GM19397 (cell line): Measurements from ENCODE around the gene SMOC2.
"Not testable (repeated sequence)": the region's sequence is repeated elsewhere in the genome, so short reads cannot be mapped to it uniquely, and the experiment has no call there.

Experiments
- ATAC-seq: cut with Tn5 transposase; IDR thresholded peaks from one replicate; pipeline ENCODE4 v1.9.1; 2021; ENCODE audit warnings: mild to moderate bottlenecking, moderate library complexity; ENCODE audit not compliant: unreplicated experiment

The SMOC2 gene

DNA sequence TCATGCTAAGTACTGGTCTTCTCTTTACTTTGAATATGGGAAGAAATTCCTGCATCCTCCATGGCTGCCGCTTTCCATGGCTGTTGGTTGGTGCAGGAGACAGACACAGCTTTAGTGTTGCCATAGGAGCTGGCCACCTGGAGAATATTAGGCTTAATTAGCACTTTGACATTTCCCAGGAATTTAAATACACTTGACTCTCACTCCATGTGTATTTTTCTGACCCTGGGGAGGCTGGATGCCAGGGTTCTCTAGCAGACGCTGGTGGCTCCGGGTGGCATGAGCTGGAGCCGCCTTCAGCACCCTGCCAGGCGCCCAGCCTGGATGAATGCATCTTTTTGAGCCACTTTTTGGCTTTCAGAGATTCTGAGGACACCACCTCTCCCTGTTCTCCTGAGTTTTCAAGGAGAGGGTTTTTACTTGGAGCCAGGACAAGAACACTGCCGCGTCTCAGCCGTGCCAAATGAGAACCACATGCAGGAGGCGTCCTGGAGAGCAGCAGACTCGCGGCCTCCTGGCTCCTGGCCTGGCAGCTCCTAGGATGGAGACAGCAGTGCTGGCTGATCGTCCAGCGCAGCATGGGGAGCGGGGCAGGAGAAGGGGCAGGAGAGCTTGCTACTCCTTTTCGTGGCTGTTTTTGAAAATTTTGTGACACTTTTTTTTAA, 258.8 kb downstream of the SMOC2 start:
- ATAC-seq, result no peak

DNA sequence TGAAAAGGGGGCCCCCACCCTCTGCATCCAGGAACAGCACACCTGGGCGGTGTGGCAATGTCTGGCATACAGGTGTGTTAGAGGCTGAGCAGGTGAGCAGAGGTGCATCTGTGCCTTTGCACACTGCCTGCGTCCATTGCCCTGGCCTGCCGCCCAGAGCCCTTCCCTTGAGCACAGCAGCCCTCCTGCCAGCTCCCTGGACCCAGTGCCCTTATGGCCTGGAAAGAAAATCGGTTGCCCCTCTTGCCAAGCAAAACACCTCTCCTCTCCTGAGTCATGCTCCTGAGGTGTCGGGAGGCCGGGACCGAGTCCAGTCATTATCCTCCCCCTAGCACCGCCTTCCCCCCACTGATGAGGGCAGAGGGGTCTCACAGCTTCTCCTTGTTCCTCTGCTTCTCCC, 259.9 kb downstream of the SMOC2 start:
- no peak for ATAC-seq

DNA sequence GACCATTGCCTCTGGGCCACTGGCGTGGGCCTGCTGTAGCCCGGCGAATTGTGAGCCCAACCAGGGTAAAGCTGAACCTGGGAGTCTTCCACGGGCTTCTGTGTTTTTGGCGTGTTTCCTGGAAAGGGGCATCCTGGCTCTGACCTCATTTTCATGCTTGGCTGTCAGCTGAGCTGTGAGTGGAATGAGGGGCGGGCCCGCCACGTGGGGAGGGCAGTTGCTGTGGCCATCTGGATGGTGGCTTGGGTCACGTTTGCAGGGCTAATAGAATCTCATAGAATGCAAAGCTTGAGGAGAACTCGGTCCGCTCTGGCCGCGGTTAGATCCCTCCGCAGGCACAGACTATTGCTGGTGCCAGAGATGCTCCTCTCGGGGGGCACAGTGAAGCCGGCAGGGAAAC, 263.0 kb downstream of the SMOC2 start:
- no peak for ATAC-seq

DNA sequence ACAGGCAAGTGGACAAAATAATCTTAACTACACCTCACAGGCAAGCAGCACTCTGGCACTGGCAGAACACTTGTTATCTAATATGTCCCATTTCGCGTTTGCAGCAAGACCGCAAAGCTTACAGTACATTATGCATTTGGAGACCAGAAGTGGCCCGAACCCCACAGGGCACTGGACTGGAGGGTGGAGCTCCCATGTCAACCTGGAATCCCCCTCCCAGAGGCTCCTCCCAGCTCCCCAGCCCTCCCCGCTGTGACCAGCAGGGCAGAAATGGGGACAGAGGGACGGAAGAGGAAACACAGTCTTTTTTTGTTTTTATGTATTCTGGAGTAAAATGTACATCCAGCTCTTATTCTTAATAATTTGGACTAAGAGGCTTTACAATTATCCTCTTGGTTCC, 263.7 kb downstream of the SMOC2 start:
- ATAC-seq, result no peak

DNA sequence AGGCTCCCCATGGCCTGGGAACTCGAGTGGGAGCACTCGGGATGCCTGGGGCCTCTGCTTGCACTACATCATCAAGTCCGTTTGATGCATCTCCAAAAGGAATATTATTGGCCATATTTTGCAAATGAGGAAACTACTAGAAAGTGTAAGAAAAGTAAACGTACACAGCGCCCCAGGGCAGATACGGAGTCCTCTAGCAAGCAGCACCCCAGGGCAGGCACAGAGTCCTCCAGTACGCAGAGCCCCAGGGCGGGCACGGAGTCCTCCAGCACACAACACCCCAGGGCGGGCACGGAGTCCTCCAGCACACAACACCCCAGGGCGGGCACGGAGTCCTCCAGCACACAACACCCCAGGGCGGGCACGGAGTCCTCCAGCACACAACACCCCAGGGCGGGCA, 264.3 kb downstream of the SMOC2 start:
- not testable (repeated sequence) for ATAC-seq

DNA sequence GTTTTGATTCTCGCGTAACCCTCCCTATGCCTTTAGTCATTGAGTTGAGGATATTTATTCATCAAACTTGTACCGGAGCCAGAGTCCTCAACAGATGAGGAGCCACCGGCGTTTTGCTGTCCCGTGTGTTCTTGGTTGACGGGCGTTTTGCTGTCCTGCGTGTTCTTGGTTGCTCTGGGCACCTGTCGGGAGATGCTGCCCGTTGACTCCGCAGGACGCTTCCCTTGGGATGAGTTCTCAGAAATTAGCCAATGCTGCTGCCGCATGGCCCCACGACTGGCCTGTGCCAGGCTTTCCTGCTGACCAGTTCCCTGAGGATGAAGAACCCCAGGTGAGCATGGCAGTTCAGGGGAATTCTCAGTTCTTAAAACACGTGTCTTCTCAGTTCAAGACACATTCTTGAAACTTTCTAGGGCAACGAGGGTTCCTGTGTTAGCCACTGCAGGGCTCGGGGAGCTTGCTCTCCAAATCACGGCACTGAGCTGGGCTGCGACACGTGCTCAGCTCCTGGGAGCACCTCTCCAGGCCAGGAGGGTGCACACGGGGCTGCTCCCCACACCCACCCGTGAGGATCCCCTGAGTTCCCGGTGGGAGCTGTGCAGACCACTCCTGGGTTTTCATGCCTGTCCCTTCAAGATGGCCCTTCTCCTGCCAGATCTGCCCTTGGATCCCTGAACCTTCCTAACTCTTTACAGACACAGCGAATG, 265.6 kb downstream of the SMOC2 start:
- no peak for ATAC-seq

DNA sequence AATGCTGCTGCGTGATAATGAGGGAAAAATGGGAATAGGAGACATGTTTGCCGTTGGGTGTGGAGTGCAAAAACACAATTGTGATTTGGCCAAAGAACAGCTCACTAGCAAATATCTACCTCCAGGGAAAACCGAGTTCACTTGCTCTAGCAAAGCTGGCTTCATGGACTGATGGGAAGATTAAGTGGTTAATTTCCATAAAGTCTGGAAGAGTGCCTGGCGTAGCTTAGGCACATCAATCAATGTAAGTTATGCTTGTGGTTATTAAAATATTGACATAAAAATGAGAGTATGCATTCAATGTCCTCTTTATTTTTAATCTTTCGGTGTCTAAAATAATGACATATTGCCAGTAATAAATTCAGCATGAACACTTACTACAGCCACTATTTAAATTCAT, 267.5 kb downstream of the SMOC2 start:
- no peak for ATAC-seq

DNA sequence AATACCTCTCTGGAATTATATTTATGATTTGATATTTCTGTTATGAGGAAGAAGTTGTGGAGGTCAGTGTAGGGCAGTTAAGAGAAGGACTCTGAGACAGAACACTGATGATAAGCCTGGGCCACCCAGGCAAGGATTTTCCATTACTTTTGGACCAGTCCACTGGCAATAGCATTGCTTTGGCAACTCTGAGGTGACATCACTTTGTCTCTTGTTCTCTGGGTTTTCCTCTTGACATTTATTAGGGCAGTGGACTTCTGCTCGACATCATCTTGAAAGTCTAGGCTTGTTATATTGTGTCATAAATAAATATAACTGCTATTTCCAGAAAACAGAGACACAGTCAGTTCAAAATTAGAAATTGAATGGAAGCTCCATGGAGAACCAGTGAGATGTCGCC, 268.0 kb downstream of the SMOC2 start:
- ATAC-seq, result no peak

DNA sequence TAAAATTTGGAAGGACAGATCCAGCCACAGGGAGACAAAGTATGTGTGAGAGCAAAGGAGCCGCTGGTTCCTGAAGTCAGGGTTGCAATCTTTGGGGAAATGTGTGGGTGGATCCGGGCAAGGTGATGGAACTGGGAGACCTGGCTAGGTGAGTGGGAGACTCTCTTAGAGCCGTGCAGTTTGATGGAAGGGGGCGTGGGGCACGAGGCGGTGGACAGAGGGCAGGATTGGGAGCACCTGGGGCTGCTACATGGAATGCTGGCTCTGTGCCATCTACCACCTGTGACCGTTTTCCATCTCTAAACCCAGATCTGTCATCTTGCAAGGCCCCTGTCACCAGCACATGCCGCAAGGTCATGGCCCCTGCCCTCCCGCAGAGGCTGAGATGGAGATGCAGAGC, 268.4 kb downstream of the SMOC2 start:
- no peak for ATAC-seq

DNA sequence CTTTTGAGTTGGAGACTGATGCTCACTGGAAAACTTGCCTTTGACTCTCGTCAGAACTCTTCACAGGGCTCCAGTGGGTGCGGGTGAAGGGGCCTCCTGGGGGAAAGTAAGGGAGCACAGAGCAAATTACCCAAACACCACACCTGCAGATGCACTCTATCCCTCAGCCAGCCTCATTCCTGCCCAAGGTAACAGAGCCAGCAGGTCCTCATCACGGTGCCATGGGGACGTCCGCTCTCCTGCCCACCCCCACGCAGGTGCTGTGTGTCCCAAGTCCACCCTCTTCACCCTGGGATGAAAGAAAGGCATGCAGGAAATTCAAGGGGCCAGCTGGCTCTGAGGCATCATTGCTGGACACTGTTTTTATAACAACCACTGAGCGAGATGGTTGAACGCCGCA, 269.0 kb downstream of the SMOC2 start:
- ATAC-seq, result no peak

DNA sequence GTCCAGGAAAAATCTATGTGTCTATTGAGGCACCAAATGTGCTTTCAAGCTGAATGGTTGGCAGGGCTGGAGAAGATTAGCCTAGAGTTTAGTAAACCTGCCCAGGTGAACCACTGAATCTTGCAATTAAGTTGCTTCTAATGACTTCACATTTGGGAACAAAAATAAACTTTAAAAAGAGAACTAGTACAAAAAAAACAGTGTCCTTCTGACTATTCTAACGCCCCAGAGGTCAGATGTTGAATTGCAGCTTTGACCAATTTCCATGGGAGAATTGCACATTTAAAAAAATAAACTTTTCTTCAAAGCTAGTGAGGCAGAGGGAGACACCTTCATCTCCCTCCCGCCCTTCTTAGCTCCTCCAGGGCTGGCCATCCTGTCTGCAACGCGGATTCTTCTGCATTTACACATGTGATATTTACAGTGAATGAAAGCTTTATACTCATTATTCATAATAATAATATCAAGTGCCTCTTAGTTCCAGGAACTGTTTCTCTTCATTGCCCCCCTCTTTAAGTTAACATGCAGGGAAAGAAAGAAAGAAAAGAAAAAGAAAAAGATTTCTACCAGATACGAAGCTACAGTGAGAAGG, 270.2 kb downstream of the SMOC2 start:
- no peak for ATAC-seq

DNA sequence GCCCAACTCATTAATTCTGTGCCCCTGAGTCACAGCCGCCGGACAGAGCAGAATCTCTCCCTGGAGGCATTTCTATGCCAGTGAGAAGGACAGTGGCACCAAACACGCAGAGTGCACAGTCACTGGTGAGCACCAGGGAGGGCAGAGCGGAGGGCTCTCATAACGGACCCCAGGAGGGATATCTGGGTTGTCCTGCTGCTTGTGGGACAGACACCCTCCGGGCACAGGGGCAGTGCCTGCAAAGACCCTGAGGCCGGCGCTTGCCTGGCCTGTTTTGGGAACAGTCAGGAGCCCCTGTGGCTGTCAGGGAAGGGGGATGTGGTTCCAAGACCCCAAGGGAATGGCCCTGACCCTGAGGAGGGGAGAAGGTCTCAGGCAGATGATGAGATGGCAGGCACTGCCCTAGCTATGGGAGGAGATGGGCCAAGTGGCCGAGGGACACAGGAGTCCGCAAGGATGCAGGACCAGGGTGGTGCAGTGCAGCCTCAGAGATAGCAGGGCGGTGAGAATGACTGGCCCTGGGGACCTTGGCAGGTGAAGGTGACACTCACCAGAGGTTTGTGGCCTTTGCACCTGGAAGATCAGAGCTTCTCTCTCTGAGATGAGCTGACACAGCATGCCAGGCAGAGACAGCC, 270.8 kb downstream of the SMOC2 start:
- no peak for ATAC-seq

DNA sequence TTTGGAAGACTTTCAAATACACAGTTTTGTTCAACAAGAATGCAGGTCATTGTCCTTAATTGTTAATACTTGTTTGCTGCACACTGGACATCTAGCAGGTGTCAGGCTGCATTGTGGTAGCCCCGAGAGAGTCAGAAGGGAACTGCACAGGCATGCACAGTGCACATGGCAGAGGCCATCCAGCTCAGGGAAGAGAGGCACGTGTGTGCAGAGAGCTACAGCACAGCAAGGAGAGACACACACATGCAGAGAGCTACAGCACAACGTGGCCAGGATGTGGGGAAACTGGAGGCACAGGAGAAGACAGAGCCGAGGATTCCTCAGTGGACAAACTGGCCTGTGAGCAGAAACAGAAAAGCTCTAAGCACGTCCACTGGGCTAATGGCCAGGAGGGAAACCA, 272.0 kb downstream of the SMOC2 start:
- ATAC-seq, result no peak

DNA sequence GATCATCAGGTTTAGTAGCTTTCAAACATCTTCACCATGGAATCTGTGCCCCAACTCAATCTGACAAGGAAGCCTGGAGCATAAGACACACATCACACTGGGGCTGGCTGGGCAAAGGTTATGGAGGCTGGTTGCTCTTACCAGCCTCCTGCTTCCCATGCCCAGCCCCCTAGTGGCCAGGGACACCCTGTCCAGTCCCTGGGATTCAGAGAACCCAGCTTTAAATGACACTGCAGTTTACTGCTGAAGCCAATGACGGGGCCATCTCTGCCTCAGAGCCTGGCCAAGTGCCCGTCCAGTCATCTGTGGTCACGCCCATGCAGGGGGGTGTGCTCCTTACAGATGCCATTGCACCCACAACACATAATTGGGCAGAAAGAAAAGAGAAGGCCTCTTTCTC, 272.9 kb downstream of the SMOC2 start:
- ATAC-seq, result no peak

DNA sequence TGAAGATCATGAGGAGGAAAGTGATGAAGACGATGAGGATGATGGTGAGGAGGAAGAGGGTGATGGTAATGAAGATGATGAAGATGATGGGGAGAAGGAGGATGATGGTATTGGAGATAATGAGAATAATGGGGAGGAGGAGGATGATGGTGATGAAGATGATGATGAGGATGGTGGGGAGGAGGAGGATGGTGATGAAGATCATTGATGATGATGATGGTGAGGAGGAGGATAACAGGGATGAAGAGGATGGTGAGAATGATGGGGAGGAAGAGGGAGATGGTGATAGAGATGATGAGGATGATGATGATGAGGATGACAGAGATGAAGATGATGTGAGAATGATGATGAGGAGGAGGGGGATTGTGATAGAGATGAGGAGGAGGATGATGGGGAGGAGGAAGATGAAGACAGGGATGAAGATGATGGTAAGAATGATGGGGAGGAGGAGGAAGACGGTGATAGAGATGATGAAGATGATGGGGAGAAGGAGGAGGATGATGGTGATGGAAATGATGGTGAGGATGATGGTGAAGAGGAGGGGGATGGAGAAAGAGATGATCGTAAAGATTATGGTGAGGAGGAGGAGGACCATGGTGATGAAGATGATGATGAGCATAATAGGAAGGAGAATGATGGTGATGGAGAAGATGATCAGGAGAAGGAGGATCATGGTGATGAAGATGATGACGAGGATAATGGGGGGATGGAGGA, 273.7 kb downstream of the SMOC2 start:
- ATAC-seq, result no peak

DNA sequence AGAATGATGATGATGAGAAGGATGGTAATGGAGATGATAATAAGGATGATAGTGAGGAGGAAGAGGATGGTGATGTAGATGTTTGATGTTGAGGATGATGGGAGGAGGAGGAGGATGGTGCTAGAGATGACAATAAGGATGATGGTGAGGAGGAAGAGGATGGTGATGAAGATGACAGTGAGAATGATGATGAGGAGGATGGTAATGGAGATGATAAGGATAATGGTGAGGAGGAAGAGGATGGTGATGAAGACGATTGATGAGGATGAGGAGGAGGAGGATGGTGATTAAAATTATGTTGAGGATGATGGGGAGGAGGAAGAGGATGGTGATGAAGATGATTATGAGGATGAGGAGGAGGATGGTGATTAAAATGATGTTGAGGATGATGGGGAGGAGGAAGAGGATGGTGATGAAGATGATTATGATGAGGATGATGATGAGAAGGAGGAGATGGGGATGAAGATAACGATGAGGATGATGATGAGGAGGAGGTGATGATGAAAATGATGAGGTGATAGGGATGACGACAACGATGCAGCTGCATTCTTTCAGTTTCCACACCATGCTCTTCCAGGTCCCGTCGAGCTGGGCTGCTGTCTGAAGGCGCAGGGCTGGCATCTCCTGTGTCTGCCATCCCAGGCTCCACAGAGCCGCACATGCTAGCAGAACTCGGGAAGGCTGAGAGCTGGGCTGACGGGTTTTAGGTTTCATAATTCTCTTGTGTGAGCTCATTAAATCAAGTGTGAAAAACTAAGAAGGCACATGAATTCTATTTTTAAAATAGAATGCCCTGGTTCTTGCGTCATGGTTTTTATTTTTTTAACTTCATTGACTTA, 274.9 kb downstream of the SMOC2 start:
- ATAC-seq, result no peak

DNA sequence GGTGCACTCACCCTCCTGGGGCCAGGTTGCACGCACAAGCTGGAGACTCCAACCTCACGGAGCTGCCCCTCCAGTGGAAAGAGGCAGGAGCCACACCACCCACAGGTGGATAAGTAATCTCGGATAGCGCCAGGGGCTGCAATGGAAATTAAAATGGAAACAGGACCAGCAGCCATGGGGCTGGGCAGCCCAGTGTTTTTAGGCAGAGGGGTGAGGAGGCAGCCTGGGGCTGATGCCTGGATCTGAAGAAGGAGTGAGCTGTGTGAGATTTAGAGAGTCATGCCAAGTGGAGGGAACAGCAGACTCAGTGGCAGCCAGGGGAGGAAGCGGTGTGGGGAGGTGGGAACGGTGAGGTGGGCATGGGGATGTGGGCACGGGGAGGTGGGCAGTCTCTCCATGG, 275.6 kb downstream of the SMOC2 start:
- ATAC-seq, result no peak

DNA sequence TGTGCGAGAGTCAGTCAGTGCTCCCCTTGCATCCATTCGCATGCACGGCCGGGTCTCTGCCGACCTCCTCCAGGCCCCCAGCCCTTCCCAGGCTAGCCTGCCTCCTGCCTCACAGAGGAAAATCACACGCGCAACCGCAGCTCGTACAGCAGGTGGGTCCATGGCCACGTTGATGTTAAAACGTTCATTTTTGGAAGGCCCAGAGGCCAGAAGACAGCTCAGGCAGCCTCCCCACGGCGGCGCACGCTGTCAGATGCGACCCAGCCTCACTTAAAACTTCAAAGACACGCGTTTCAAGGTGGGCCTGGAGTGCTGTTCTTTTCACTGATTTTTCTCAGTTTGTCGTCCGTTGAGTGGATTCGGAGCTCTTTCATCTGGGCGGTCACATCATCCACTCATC, 276.5 kb downstream of the SMOC2 start:
- ATAC-seq, result no peak
